DOHH2 (cell line): ENCODE measurements around the gene IPO5.
A peak's percentile ranks its signal among the peaks of the same experiment; 100 is the strongest.

Experiments
- H3F3A ChIP-seq: fragments of 200-600 bp; sonication (generic), shearing (Covaris generic); 2 replicates; pipeline ENCODE4 v1.6.0; 2016; ENCODE audit warnings: antibody characterized with exemption, mild to moderate bottlenecking; ENCODE audit not compliant: control insufficient read depth, insufficient read depth
- H3K27ac ChIP-seq: fragments of 200-600 bp; sonication (generic); 2 replicates; pipeline ENCODE4 v1.5.1; 2014; ENCODE audit warnings: low read depth, mild to moderate bottlenecking, low read length, moderate library complexity
- H3K27me3 ChIP-seq: fragments of 200-600 bp; sonication (generic); 2 replicates; pipeline ENCODE4 v1.6.1; 2014; ENCODE audit warnings: mild to moderate bottlenecking, low read length, mixed read lengths; ENCODE audit not compliant: control insufficient read depth
- H3K36me3 ChIP-seq: fragments of 200-600 bp; sonication (generic); 2 replicates; pipeline ENCODE4 v1.6.1; 2014; ENCODE audit warnings: mild to moderate bottlenecking, low read length, moderate library complexity, mixed read lengths; ENCODE audit not compliant: control insufficient read depth
- H3K4me1 ChIP-seq: fragments of 200-600 bp; sonication (generic); 2 replicates; pipeline ENCODE4 v1.6.1; 2014; ENCODE audit warnings: mild to moderate bottlenecking, low read length, mixed read lengths; ENCODE audit not compliant: control insufficient read depth
- H3K4me2 ChIP-seq: fragments of 200-600 bp; sonication (generic); 2 replicates; pipeline ENCODE4 v1.6.0; 2014; ENCODE audit warnings: mild to moderate bottlenecking, low read length, moderate library complexity
- H3K4me3 ChIP-seq: fragments of 200-600 bp; sonication (generic); 2 replicates; pipeline ENCODE4 v1.5.1; 2014; ENCODE audit warnings: mild to moderate bottlenecking, low read length, mixed read lengths
- H3K79me2 ChIP-seq: fragments of 200-600 bp; sonication (generic); 2 replicates; pipeline ENCODE4 v1.6.1; 2014; ENCODE audit warnings: mild to moderate bottlenecking, low read length, mixed read lengths; ENCODE audit not compliant: control insufficient read depth
- H3K9me2 ChIP-seq: fragments of 200-600 bp; sonication (generic); replicated peaks from 2 replicates; pipeline ENCODE4 v1.6.1; 2014; ENCODE audit warnings: mild to moderate bottlenecking, low read length, mixed read lengths; ENCODE audit not compliant: control insufficient read depth
- H3K9me3 ChIP-seq: fragments of 200-600 bp; sonication (generic); 2 replicates; pipeline ENCODE4 v1.6.1; 2014; ENCODE audit warnings: antibody characterized with exemption, low read length, mixed read lengths; ENCODE audit not compliant: control insufficient read depth, insufficient read depth
- H4K20me1 ChIP-seq: fragments of 200-600 bp; sonication (generic); 2 replicates; pipeline ENCODE4 v1.6.0; 2014; ENCODE audit warnings: low read depth, mild to moderate bottlenecking, antibody characterized with exemption, low read length, moderate library complexity; ENCODE audit not compliant: control insufficient read depth, insufficient read depth
- EZH2phosphoT487 ChIP-seq: fragments of 200-600 bp; sonication (generic); IDR thresholded peaks from 2 replicates; pipeline ENCODE4 v1.6.1; 2017; ENCODE audit warnings: borderline replicate concordance, mild to moderate bottlenecking, antibody characterized with exemption, low read length, moderate library complexity, mixed read lengths
- TF ChIP-seq, protein P1 (sequence below): fragments of 200-600 bp; sonication (generic); IDR thresholded peaks from one replicate; pipeline ENCODE4 v1.5.1; 2014; ENCODE audit warnings: antibody characterized with exemption, mild to moderate bottlenecking, low read depth, low read length; ENCODE audit not compliant: poor library complexity, severe bottlenecking

IPO5 gene

DNA sequence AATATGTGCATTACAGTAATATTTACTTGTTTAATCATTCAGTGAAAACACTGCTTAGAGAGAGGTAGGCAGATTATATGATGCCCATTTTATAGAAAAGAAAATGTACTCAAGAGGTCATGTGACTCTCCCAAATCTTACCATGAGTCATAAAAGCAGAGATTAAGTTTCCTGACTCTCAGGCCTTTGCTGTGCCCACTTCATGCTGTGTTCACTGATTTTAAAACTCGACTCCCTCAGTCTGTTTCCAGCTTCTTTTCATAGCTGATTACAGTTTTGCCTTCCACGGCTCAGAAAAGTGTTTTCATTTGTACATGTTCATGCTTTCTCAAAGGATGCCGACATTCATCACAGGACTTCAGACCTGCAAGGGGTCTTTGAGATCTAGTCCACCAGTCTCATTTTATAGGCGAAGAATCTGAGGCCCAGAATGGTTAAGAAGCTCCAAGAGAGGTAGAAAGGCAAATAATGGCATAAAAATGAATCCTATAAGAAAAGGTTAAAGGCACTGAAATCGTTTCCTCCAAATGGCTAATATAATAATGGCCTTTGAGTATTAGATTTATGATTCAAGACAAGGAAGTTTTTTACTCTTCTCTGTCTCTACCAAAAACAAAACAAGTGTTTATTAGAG lies 9.0 kb upstream of the IPO5 start:
- H3K27ac ChIP-seq, result no peak overlapping the region
- no peaks in the 10 kb centered on the region for H3K9me3 ChIP-seq
- no peaks in the 10 kb centered on the region for H3K9me2 ChIP-seq
- peaks cover 23% of the 10 kb centered on the region for H3K4me1 ChIP-seq
- H3K79me2 ChIP-seq, result no peaks in the 10 kb centered on the region
- H3K4me2 ChIP-seq, result no peak overlapping the region
- H3F3A ChIP-seq, result 0 out of 2 replicates have a peak, but pooled peaks cover 2% of the 10 kb centered on the region
- H3K4me3 ChIP-seq, result no peak overlapping the region
- no peaks in the 10 kb centered on the region for H4K20me1 ChIP-seq
- no peak for TF ChIP-seq EZH2phosphoT487
- TF ChIP-seq, protein P1, sequence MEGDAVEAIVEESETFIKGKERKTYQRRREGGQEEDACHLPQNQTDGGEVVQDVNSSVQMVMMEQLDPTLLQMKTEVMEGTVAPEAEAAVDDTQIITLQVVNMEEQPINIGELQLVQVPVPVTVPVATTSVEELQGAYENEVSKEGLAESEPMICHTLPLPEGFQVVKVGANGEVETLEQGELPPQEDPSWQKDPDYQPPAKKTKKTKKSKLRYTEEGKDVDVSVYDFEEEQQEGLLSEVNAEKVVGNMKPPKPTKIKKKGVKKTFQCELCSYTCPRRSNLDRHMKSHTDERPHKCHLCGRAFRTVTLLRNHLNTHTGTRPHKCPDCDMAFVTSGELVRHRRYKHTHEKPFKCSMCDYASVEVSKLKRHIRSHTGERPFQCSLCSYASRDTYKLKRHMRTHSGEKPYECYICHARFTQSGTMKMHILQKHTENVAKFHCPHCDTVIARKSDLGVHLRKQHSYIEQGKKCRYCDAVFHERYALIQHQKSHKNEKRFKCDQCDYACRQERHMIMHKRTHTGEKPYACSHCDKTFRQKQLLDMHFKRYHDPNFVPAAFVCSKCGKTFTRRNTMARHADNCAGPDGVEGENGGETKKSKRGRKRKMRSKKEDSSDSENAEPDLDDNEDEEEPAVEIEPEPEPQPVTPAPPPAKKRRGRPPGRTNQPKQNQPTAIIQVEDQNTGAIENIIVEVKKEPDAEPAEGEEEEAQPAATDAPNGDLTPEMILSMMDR, result no peak
- no peaks in the 10 kb centered on the region for H3K36me3 ChIP-seq
- H3K27me3 ChIP-seq, result no peaks in the 10 kb centered on the region

DNA sequence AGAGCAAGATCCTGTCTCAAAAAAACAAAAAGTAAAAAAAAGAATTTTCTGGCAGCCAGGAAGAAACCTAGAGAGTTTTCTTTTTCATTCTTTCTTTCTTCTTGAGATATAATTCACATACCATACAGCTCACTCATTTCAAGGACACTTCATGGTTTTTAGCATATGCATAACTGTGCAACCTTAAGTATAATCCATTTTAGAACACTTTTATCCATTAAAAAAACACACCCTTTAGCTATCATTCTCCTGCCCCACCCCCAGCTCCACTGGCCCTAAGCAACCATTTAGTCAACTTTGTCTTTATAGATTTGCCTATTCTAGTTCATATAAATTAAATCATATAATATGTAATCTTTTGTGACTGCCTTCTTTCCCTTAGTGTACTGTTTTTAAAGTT lies 8.1 kb upstream of the IPO5 start:
- H3K27me3 ChIP-seq, result no peaks in the 10 kb centered on the region
- no peak overlapping the region for H3K27ac ChIP-seq
- no peaks in the 10 kb centered on the region for H3K36me3 ChIP-seq
- no peaks in the 10 kb centered on the region for H3K79me2 ChIP-seq
- 0 out of 2 replicates have a peak, but pooled peaks cover 2% of the 10 kb centered on the region for H3F3A ChIP-seq
- no peak overlapping the region for H3K4me3 ChIP-seq
- peaks cover 23% of the 10 kb centered on the region for H3K4me1 ChIP-seq
- H3K9me3 ChIP-seq, result no peaks in the 10 kb centered on the region; the same call in 1 of the 2 replicates
- no peaks in the 10 kb centered on the region for H3K9me2 ChIP-seq
- H4K20me1 ChIP-seq, result no peaks in the 10 kb centered on the region
- H3K4me2 ChIP-seq, result no peak overlapping the region
- TF ChIP-seq, protein P1, result no peak
- no peak for TF ChIP-seq EZH2phosphoT487

DNA sequence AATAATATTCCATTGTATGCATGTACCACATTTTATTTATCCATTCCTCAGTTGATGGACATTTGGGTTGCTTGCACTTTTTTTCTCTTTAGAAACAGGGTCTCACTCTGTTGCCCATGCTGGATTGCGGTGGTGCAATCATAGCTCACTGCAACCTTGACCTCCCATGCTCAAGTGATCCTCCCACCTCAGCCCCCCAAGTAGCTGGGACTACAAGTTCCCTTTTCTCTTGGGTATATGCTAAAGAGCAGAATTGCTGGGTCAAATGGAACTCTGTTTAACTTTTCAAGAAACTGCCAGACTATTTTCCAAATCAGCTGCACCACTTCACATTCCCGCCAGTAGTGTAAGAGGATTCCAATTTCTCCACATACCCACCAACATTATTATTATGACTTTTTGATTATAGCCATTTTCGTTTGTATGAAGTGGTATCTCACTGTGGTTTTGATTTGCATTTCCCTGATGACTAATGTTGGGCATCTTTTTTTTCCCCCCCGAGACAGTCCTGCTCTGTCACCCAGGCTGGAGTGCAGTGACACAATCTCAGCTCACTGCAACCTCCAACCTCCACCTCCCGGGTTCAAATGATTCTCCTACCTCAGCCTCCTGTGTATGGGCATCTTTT lies 7.6 kb upstream of the IPO5 start:
- Histone ChIP-seq H3K4me1 (peaks cover 23% of the 10 kb centered on the region), H3K9me2 (no peaks in the 10 kb centered on the region), H4K20me1 (no peaks in the 10 kb centered on the region), H3K4me2 (peak overlapping the region; percentile 48), H3F3A (0 out of 2 replicates have a peak, but pooled peaks cover 2% of the 10 kb centered on the region), H3K27ac (no peak overlapping the region), H3K36me3 (no peaks in the 10 kb centered on the region), H3K79me2 (no peaks in the 10 kb centered on the region), H3K4me3 (peak overlapping the region; percentile 9), H3K9me3 (no peaks in the 10 kb centered on the region; the same call in 1 of the 2 replicates), H3K27me3 (no peaks in the 10 kb centered on the region)
- no peak for TF ChIP-seq EZH2phosphoT487
- TF ChIP-seq, protein P1, result no peak
